ENCODE results near the gene C6orf89.
A peak's percentile ranks its signal among the peaks of the same experiment; 100 is the strongest.

C6orf89 gene

GRCh38 chr6:36851149-36851614 lies 34.6 kb upstream of the C6orf89 start:
- TF ChIP-seq EZH2 (IDR thresholded peaks at IDR 0.05; ENCODE audit: borderline replicate concordance, low read length) (no peak), CTCF (IDR thresholded peaks at IDR 0.05; ENCODE audit: low read length) (peak; percentile 83)
- Histone ChIP-seq H4K20me1 (ENCODE audit: insufficient read depth, low read length) (no peaks in the 10 kb centered on the region), H3K36me3 (ENCODE audit: insufficient read depth, low read length) (peaks cover 59% of the 10 kb centered on the region), H3K9me3 (ENCODE audit: low read length) (peaks cover 3% of the 10 kb centered on the region), H3K27ac (ENCODE audit: low read depth, low read length, poor library complexity, severe bottlenecking) (no peak overlapping the region), H3K27me3 (ENCODE audit: insufficient read depth, low read length) (no peaks in the 10 kb centered on the region), H3K9me2 (ENCODE audit: low read depth, low read length) (no peaks in the 10 kb centered on the region), H2AFZ (ENCODE audit: low read length) (no peak overlapping the region), H3K4me3 (ENCODE audit: low read depth, low read length, poor library complexity, severe bottlenecking) (no peak overlapping the region), H3K4me1 (ENCODE audit: insufficient read depth, low read length, severe bottlenecking) (no peaks in the 10 kb centered on the region), H3F3A (ENCODE audit: insufficient read depth, low read length) (no peaks in the 10 kb centered on the region), H3K79me2 (ENCODE audit: insufficient read depth, low read length) (no peaks in the 10 kb centered on the region), H3K4me2 (ENCODE audit: low read length) (no peak overlapping the region), H3K9ac (ENCODE audit: low read length) (no peak overlapping the region)

DNA sequence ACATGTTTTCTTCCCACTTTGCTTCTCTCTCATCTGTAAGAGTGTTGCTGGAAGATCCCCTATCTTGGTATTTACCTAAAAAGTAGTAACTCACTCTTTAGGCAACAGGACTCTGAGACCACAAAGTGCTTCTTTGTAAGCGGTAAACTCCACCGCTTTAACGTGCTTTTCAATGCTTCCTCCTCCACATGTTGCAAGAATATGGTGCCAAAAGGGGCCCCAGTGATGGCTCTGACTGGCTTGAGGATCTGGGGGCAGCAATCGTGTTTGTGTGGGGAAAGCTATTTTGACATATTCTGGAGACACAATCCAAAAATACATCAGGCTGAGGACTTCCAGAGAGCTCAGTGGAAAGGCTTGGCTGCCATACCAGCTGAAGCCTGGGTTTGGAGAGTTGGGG lies 34.1 kb upstream of the C6orf89 start:
- TF ChIP-seq EZH2 (IDR thresholded peaks at IDR 0.05; ENCODE audit: borderline replicate concordance, low read length): no peak
- no peak for TF ChIP-seq CTCF (IDR thresholded peaks at IDR 0.05; ENCODE audit: low read length)
- H3K79me2 ChIP-seq (ENCODE audit: insufficient read depth, low read length): no peaks in the 10 kb centered on the region
- H4K20me1 ChIP-seq (ENCODE audit: insufficient read depth, low read length): no peaks in the 10 kb centered on the region
- no peaks in the 10 kb centered on the region for H3K9me2 ChIP-seq (ENCODE audit: low read depth, low read length)
- H2AFZ ChIP-seq (ENCODE audit: low read length): no peak overlapping the region
- no peaks in the 10 kb centered on the region for H3K27me3 ChIP-seq (ENCODE audit: insufficient read depth, low read length)
- no peak overlapping the region for H3K4me2 ChIP-seq (ENCODE audit: low read length)
- H3K9me3 ChIP-seq (ENCODE audit: low read length): peaks cover 3% of the 10 kb centered on the region
- H3K4me3 ChIP-seq (ENCODE audit: low read depth, low read length, poor library complexity, severe bottlenecking): no peak overlapping the region
- H3K36me3 ChIP-seq (ENCODE audit: insufficient read depth, low read length): peaks cover 63% of the 10 kb centered on the region
- H3K9ac ChIP-seq (ENCODE audit: low read length): no peak overlapping the region
- H3K4me1 ChIP-seq (ENCODE audit: insufficient read depth, low read length, severe bottlenecking): no peaks in the 10 kb centered on the region
- H3K27ac ChIP-seq (ENCODE audit: low read depth, low read length, poor library complexity, severe bottlenecking): no peak overlapping the region
- no peaks in the 10 kb centered on the region for H3F3A ChIP-seq (ENCODE audit: insufficient read depth, low read length)

- Histone ChIP-seq H3K9me3 (ENCODE audit: low read length) (peaks cover 3% of the 10 kb centered on the region), H3K4me1 (ENCODE audit: insufficient read depth, low read length, severe bottlenecking) (no peaks in the 10 kb centered on the region), H3K4me2 (ENCODE audit: low read length) (no peak overlapping the region), H3K36me3 (ENCODE audit: insufficient read depth, low read length) (peaks cover 73% of the 10 kb centered on the region), H3F3A (ENCODE audit: insufficient read depth, low read length) (no peaks in the 10 kb centered on the region), H3K27me3 (ENCODE audit: insufficient read depth, low read length) (no peaks in the 10 kb centered on the region), H3K27ac (ENCODE audit: low read depth, low read length, poor library complexity, severe bottlenecking) (no peak overlapping the region), H2AFZ (ENCODE audit: low read length) (no peak overlapping the region), H3K9ac (ENCODE audit: low read length) (no peak overlapping the region), H4K20me1 (ENCODE audit: insufficient read depth, low read length) (no peaks in the 10 kb centered on the region), H3K79me2 (ENCODE audit: insufficient read depth, low read length) (no peaks in the 10 kb centered on the region), H3K4me3 (ENCODE audit: low read depth, low read length, poor library complexity, severe bottlenecking) (no peak overlapping the region), H3K9me2 (ENCODE audit: low read depth, low read length) (no peaks in the 10 kb centered on the region)
- no peak for TF ChIP-seq EZH2 (IDR thresholded peaks at IDR 0.05; ENCODE audit: borderline replicate concordance, low read length)
- TF ChIP-seq CTCF (IDR thresholded peaks at IDR 0.05; ENCODE audit: low read length): no peak
These were observed 33.1 kb upstream of the C6orf89 start for GRCh38 chr6:36852481-36853147.

All from OCI-LY1 (cell line).